Endothelial cell of umbilical vein (primary cell): ENCODE measurements around the gene UBQLNL. TPM values are rescaled to one million over a fixed set of nuclear protein-coding genes. Genes with fewer than 3 reads are reported as not detected.

Experiments
- Bru-seq: library from RNA; stranded (reverse); fragments of 400-500 nt; gene quantifications from one replicate; lab custom pipeline; 2021; lab: Mats Ljungman, UMichigan
- BruChase-seq, 2 experiments: library from RNA; stranded (reverse); fragments of 400-500 nt; gene quantifications; one replicate each; lab custom pipeline; 2021; lab: Mats Ljungman, UMichigan
- BruUV-seq: library from RNA; stranded (reverse); fragments of 400-500 nt; replicated peaks from 2 replicates; lab custom pipeline; 2021; lab: Mats Ljungman, UMichigan
- CTCF ChIA-PET: fragments of 300-600, 350-600 bp; sonication (Branson Sonifier 250); formaldehyde crosslinking; loops from one replicate; lab custom pipeline; 2021; ENCODE audit warnings: antibody characterized with exemption, inconsistent platforms; lab: Charles Lee
- POLR2A ChIA-PET: fragments of 300-600, 350-600 bp; sonication (Branson Sonifier 250); formaldehyde crosslinking; loops from one replicate; lab custom pipeline; 2021; ENCODE audit warnings: antibody characterized with exemption, inconsistent platforms; lab: Charles Lee
- DNase-seq: peaks from one replicate; pipeline ENCODE4 v3.0.0-alpha.2; 2011; ENCODE audit warnings: low read depth, low spot score
- FAIRE-seq: peaks from 2 replicates; lab custom pipeline; 2011; peaks lifted over from hg19 to GRCh38; lab: Jason Lieb, UNC
- H2AFZ ChIP-seq: 2 replicates; pipeline ENCODE4 v1.6.0; 2012; ENCODE audit warnings: low read depth, low read length, control low read depth, inconsistent platforms
- H3K27ac ChIP-seq: 2 replicates; pipeline ENCODE4 v1.5.1; 2011; ENCODE audit warnings: low read depth, mild to moderate bottlenecking, control low read depth, low read length, moderate library complexity; ENCODE audit not compliant: insufficient read depth
- H3K27me3 ChIP-seq, 2 experiments: 2 replicates each; pipeline versions ENCODE4 v1.6.0 to v1.6.1; 2011; ENCODE audit warnings: low read length in 2 of 2, mixed read lengths in 1 of 2; ENCODE audit not compliant: control insufficient read depth in 2 of 2, insufficient read depth in 2 of 2
- H3K36me3 ChIP-seq, 2 experiments: 2 replicates in 1 of 2; 3 replicates in 1 of 2; pipeline ENCODE4 v1.5.1; 2011; ENCODE audit warnings: low read length in 2 of 2, mild to moderate bottlenecking in 1 of 2, moderate library complexity in 1 of 2; ENCODE audit not compliant: control insufficient read depth in 2 of 2, insufficient read depth in 2 of 2; ENCODE audit errors: extremely low read depth in 1 of 2
- H3K4me1 ChIP-seq: 3 replicates; pipeline ENCODE4 v1.5.1; 2011; ENCODE audit warnings: mild to moderate bottlenecking, low read length; ENCODE audit not compliant: control insufficient read depth, insufficient read depth; ENCODE audit errors: extremely low read depth
- H3K4me2 ChIP-seq: 2 replicates; pipeline ENCODE4 v1.6.1; 2011; ENCODE audit warnings: low read length, control low read depth, mixed read lengths; ENCODE audit not compliant: insufficient read depth
- H3K4me3 ChIP-seq, 3 experiments: fragments of 200-600 bp in 1 of 3; sonication (generic), shearing (Covaris generic) in 1 of 3; replicated peaks in 1 of 3; 2 replicates each; pipeline ENCODE4 v1.5.1; 2011 to 2016; ENCODE audit warnings: control low read depth in 3 of 3, low read length in 3 of 3, mild to moderate bottlenecking in 2 of 3, inconsistent platforms in 1 of 3, low read depth in 1 of 3, moderate library complexity in 1 of 3; ENCODE audit not compliant: insufficient read depth in 1 of 3
- H3K79me2 ChIP-seq: 2 replicates; pipeline ENCODE4 v1.6.0; 2012; ENCODE audit warnings: low read length, inconsistent platforms; ENCODE audit not compliant: control insufficient read depth, insufficient read depth
- H3K9ac ChIP-seq: replicated peaks from 2 replicates; pipeline ENCODE3; 2011; ENCODE audit warnings: low read length, control low read depth; ENCODE audit not compliant: insufficient read depth; ENCODE audit errors: extremely low read depth
- H3K9me1 ChIP-seq: replicated peaks from 3 replicates; pipeline ENCODE4 v1.6.0; 2011; ENCODE audit warnings: mild to moderate bottlenecking, low read length; ENCODE audit not compliant: control insufficient read depth, insufficient read depth; ENCODE audit errors: extremely low read depth
- H3K9me3 ChIP-seq: replicated peaks from 2 replicates; pipeline ENCODE4 v1.5.1; 2012; ENCODE audit warnings: low read length, inconsistent platforms; ENCODE audit not compliant: control insufficient read depth, insufficient read depth
- H4K20me1 ChIP-seq: replicated peaks from 2 replicates; pipeline ENCODE3; 2011; ENCODE audit warnings: mild to moderate bottlenecking, low read length; ENCODE audit not compliant: control insufficient read depth, insufficient read depth; ENCODE audit errors: extremely low read depth
- CTCF ChIP-seq, 2 donors: IDR thresholded peaks; 1 replicate in 1 of 2; 2 replicates in 1 of 2; pipeline ENCODE4 v1.5.1; 2011; ENCODE audit warnings: low read length in 2 of 2, mild to moderate bottlenecking in 2 of 2, moderate library complexity in 2 of 2, control low read depth in 1 of 2, inconsistent platforms in 1 of 2, low read depth in 1 of 2; ENCODE audit not compliant: insufficient read depth in 1 of 2; ENCODE audit errors: extremely low read depth in 1 of 2
- FOS ChIP-seq: IDR thresholded peaks from 2 replicates; pipeline ENCODE4 v1.6.1; 2011; ENCODE audit warnings: mild to moderate bottlenecking, low read length, moderate library complexity, borderline replicate concordance; ENCODE audit not compliant: insufficient read depth
- POLR2AphosphoS5 ChIP-seq: IDR thresholded peaks from 2 replicates; pipeline ENCODE4 v1.6.1; 2012; ENCODE audit warnings: low read depth, mild to moderate bottlenecking, control low read depth, low read length, moderate library complexity; ENCODE audit not compliant: insufficient read depth
- dilution Hi-C: fragments of 300-500 bp; cut with MboI; formaldehyde crosslinking; loops from one replicate; pipeline ENCODE4 v1.15.0; 2019; ENCODE audit warnings: low sequenced_read_pairs; ENCODE audit not compliant: extremely low pct_ligation_motif_present
- intact Hi-C: fragments of 100-400 bp; cut with micrococcal nuclease; formaldehyde crosslinking; loops from one replicate; pipeline ENCODE4 v1.10.0; 2022
- long read RNA-seq: library from polyadenylated mRNA; stranded (forward); transcript quantifications from one replicate; pipeline ENCODE4 v2.0.0, GENCODE V29; 2021
- polyA minus RNA-seq, 3 experiments: library from RNA; depleted of rRNA, polyadenylated mRNA; stranded (reverse); fragments of >200 nt; gene quantifications; 1 replicate in 1 of 3; 2 replicates in 2 of 3; pipeline ENCODE4 v1.2.3, GENCODE V29; 2011
- polyA plus RNA-seq, 4 experiments: library from polyadenylated mRNA; depleted of rRNA in 3 of 4; stranded (reverse) in 3 of 4; unstranded in 1 of 4; fragments of >200 nt; gene quantifications; 2 replicates each; pipeline versions ENCODE4 v1.2.1 to v1.2.3, GENCODE V29; 2011 to 2012; ENCODE audit warnings: missing spikeins in 1 of 4
- total RNA-seq: library from RNA; stranded (reverse); gene quantifications from 2 replicates; pipeline ENCODE4 v1.2.3, GENCODE V29; 2021

The UBQLNL gene
- 0.28 and 0.33 TPM in 2 replicates for total RNA-seq
- polyA plus RNA-seq: 0.48 and 0.54 TPM in 2 replicates
- polyA plus RNA-seq (2011; cell fraction: cytosol; rRNA removed): 0.13 and 0.14 TPM in 2 replicates
- 3.8 and 5.7 TPM in 2 replicates for polyA plus RNA-seq (2011; cell fraction: nucleus; rRNA removed)
- polyA plus RNA-seq (2012): 0.16 TPM in 2 replicates
- polyA minus RNA-seq: 0.70 and 2.0 TPM in 2 replicates
- not detected for polyA minus RNA-seq (2011; cell fraction: cytosol; rRNA and poly(A)+ RNA removed)
- 1.7 and 1.8 TPM in 2 replicates for polyA minus RNA-seq (2011; cell fraction: nucleus; rRNA and poly(A)+ RNA removed)
- percentile 21 among the genes with signal in this experiment for Bru-seq, nascent RNA
- BruChase-seq, experiment 1, labeled RNA remaining after a 6-hour chase: percentile 46 among the genes with signal in this experiment
- percentile 26 among the genes with signal in this experiment for BruChase-seq, experiment 2, labeled RNA remaining after a 2-hour chase
- long read RNA-seq: 0 reads

- H3K9ac ChIP-seq: no peak within 1 kb of the TSS
- CTCF ChIA-PET: interaction anchor here (1.3 kb wide), 1 partner anchor 10 kb away, joined by 3 read pairs; no protein-coding TSS in a partner anchor
- no peak for DNase-seq
- intact Hi-C loops (no loop called here), dilution Hi-C loops (no loop called here)
- H3K4me3 ChIP-seq: no peak within 1 kb of the TSS
- no peaks in the 10 kb centered on the region for H3K4me1 ChIP-seq
- no peaks in the 10 kb centered on the region for H3K79me2 ChIP-seq
- no peaks in the 10 kb centered on the region for H3K9me1 ChIP-seq
- no TSS peak for BruUV-seq
- H3K4me2 ChIP-seq: no peak within 1 kb of the TSS
- no peak for TF ChIP-seq CTCF (IDR thresholded peaks at IDR 0.05; ENCODE audit: extremely low read depth in 1 of 2, insufficient read depth in 1 of 2, low read depth in 1 of 2, low read length in 2 of 2)
- H3K27me3 ChIP-seq: no peaks in the 10 kb centered on the region
- no peak within 1 kb of the TSS for H3K27ac ChIP-seq
- no peak within 1 kb of the TSS for H2AFZ ChIP-seq
- FAIRE-seq: no peak
- H4K20me1 ChIP-seq: no peaks in the 10 kb centered on the region
- POLR2A ChIA-PET: no interaction called here
- no peaks in the 10 kb centered on the region for H3K36me3 ChIP-seq
- no peaks in the 10 kb centered on the region for H3K9me3 ChIP-seq
Observed at GRCh38 chr11:5516599-5516998, at the start of gene UBQLNL. Gene UBQLNL, minus strand, starts transcription at chr11:5516699. Its CDS starts 258 bp downstream, at chr11:5516441.

GRCh38 chr11:5564259-5565019, 47.9 kb upstream of the UBQLNL start:
- Histone ChIP-seq H3K79me2 (no peaks in the 10 kb centered on the region), H3K4me3 (no peak overlapping the region), H3K27ac (no peak overlapping the region), H2AFZ (no peak overlapping the region), H3K36me3 (no peaks in the 10 kb centered on the region), H3K9ac (no peak overlapping the region), H3K9me1 (no peaks in the 10 kb centered on the region), H3K4me2 (no peak overlapping the region), H3K9me3 (no peaks in the 10 kb centered on the region), H3K4me1 (no peaks in the 10 kb centered on the region), H4K20me1 (no peaks in the 10 kb centered on the region), H3K27me3 (no peaks in the 10 kb centered on the region)
- POLR2A ChIA-PET: no interaction called here
- TF ChIP-seq FOS (no peak), POLR2AphosphoS5 (no peak)
- DNase-seq: no peak
- no peak for FAIRE-seq
- CTCF ChIA-PET: no interaction called here
- intact Hi-C loops (no loop called here), dilution Hi-C loops (no loop called here)
- no TSS peak for BruUV-seq
